ENCODE measurements around the gene DAO.
A peak's percentile ranks its signal among the peaks of the same experiment; 100 is the strongest.

Gene DAO

GRCh38 chr12:108849660-108850059 is 30.2 kb upstream of the DAO start:
- no peak overlapping the region for H3K27ac ChIP-seq (ENCODE audit: insufficient read depth in 1 of 2, low read depth in 1 of 2, low read length in 2 of 2, poor library complexity in 1 of 2, severe bottlenecking in 2 of 2)
- H3K9me3 ChIP-seq (ENCODE audit: control extremely low read depth in 1 of 5, control insufficient read depth in 4 of 5, insufficient read depth in 2 of 5, low read depth in 1 of 5, low read length in 4 of 5), result peaks cover 0 to 4% (median 0%) of the 10 kb centered on the region in 5 experiments
- ChIA-PET POLR2A (interaction anchor here (3.5 kb wide), 1 partner anchor 10 kb away, joined by 25 read pairs; no protein-coding TSS in a partner anchor), CTCF (interaction anchor here (1.1 to 5.8 kb wide), 11 partner anchors 9 to 185 kb away, joined by 3 to 54 read pairs (median 7); no protein-coding TSS in a partner anchor)
- peaks cover 4 to 43% (median 14%) of the 10 kb centered on the region in 4 experiments for H3K4me1 ChIP-seq (ENCODE audit: control extremely low read depth in 1 of 4, control insufficient read depth in 4 of 4, insufficient read depth in 4 of 4, low read length in 3 of 4)
- H3K36me3 ChIP-seq (ENCODE audit: control insufficient read depth in 4 of 4, insufficient read depth in 4 of 4, low read length in 3 of 4), result peaks cover 10 to 50% (median 26%) of the 10 kb centered on the region in 4 experiments
- no peak overlapping the region for H3K4me3 ChIP-seq (ENCODE audit: control insufficient read depth in 1 of 7, extremely low read depth in 1 of 7, insufficient read depth in 4 of 7, low read depth in 2 of 7, low read length in 6 of 7)
- H3K27me3 ChIP-seq (replicated peaks in 2 of 5; ENCODE audit: control insufficient read depth in 4 of 5, insufficient read depth in 5 of 5, low read length in 4 of 5), result no peaks in the 10 kb centered on the region
- DNase-seq, result no peak

- H3K4me3 ChIP-seq (ENCODE audit: control insufficient read depth in 1 of 7, extremely low read depth in 1 of 7, insufficient read depth in 4 of 7, low read depth in 2 of 7, low read length in 6 of 7), result no peak overlapping the region
- H3K27ac ChIP-seq (ENCODE audit: insufficient read depth in 1 of 2, low read depth in 1 of 2, low read length in 2 of 2, poor library complexity in 1 of 2, severe bottlenecking in 2 of 2), result peak overlapping the region in 1 of 2 experiments; percentile 12
- no peaks in the 10 kb centered on the region for H3K9me3 ChIP-seq (ENCODE audit: control extremely low read depth in 1 of 5, control insufficient read depth in 4 of 5, insufficient read depth in 2 of 5, low read depth in 1 of 5, low read length in 4 of 5)
- CTCF ChIA-PET, result interaction anchor here (0.8 to 5.8 kb wide), 14 partner anchors 11 to 187 kb away, joined by 3 to 54 read pairs (median 5); no protein-coding TSS in a partner anchor
- peaks cover 9 to 41% (median 20%) of the 10 kb centered on the region in 4 experiments for H3K36me3 ChIP-seq (ENCODE audit: control insufficient read depth in 4 of 4, insufficient read depth in 4 of 4, low read length in 3 of 4)
- no peaks in the 10 kb centered on the region for H3K27me3 ChIP-seq (replicated peaks in 2 of 5; ENCODE audit: control insufficient read depth in 4 of 5, insufficient read depth in 5 of 5, low read length in 4 of 5)
- H3K4me1 ChIP-seq (ENCODE audit: control extremely low read depth in 1 of 4, control insufficient read depth in 4 of 4, insufficient read depth in 4 of 4, low read length in 3 of 4), result peaks cover 4 to 49% (median 20%) of the 10 kb centered on the region in 4 experiments
- peak; percentile 78 to 87 (median 83) for DNase-seq
- POLR2A ChIA-PET, result interaction anchor here (0.6 to 3.5 kb wide), 5 partner anchors 12 to 84 kb away, joined by 3 to 25 read pairs (median 4); no protein-coding TSS in a partner anchor
- WGBS (ENCODE audit: insufficient coverage), result 30% methylated on average over 8 of the region's 9 CpGs
These were observed 28.9 kb upstream of the DAO start for GRCh38 chr12:108850854-108851573.

- CTCF ChIA-PET, result interaction anchor here (0.9 to 5.8 kb wide), 11 partner anchors 9 to 235 kb away, joined by 3 to 54 read pairs (median 3); no protein-coding TSS in a partner anchor
- WGBS (ENCODE audit: insufficient coverage), result 94% methylated on average over 8 of the region's 16 CpGs
- H3K4me3 ChIP-seq (ENCODE audit: control insufficient read depth in 1 of 7, extremely low read depth in 1 of 7, insufficient read depth in 4 of 7, low read depth in 2 of 7, low read length in 6 of 7), result no peak overlapping the region
These were observed 27.1 kb upstream of the DAO start for GRCh38 chr12:108852674-108853309.

GRCh38 chr12:108853426-108853825 is 26.5 kb upstream of the DAO start:
- ChIA-PET CTCF (interaction anchor here (1.3 to 5.8 kb wide), 4 partner anchors 14 to 41 kb away, joined by 3 to 54 read pairs (median 14); no protein-coding TSS in a partner anchor), POLR2A (no interaction called here)
- H3K4me3 ChIP-seq (ENCODE audit: control insufficient read depth in 1 of 7, extremely low read depth in 1 of 7, insufficient read depth in 4 of 7, low read depth in 2 of 7, low read length in 6 of 7), result no peak overlapping the region
- no peaks in the 10 kb centered on the region for H3K27me3 ChIP-seq (replicated peaks in 2 of 5; ENCODE audit: control insufficient read depth in 4 of 5, insufficient read depth in 5 of 5, low read length in 4 of 5)
- H3K36me3 ChIP-seq (ENCODE audit: control insufficient read depth in 4 of 4, insufficient read depth in 4 of 4, low read length in 3 of 4), result peaks cover 9 to 21% (median 11%) of the 10 kb centered on the region in 4 experiments
- no peaks in the 10 kb centered on the region for H3K9me3 ChIP-seq (ENCODE audit: control extremely low read depth in 1 of 5, control insufficient read depth in 4 of 5, insufficient read depth in 2 of 5, low read depth in 1 of 5, low read length in 4 of 5)
- DNase-seq, result no peak
- peaks cover 7 to 53% (median 35%) of the 10 kb centered on the region in 4 experiments for H3K4me1 ChIP-seq (ENCODE audit: control extremely low read depth in 1 of 4, control insufficient read depth in 4 of 4, insufficient read depth in 4 of 4, low read length in 3 of 4)
- 96% methylated on average over 6 of the region's 10 CpGs for whole genome bisulfite sequencing (ENCODE audit: insufficient coverage)
- no peak overlapping the region for H3K27ac ChIP-seq (ENCODE audit: insufficient read depth in 1 of 2, low read depth in 1 of 2, low read length in 2 of 2, poor library complexity in 1 of 2, severe bottlenecking in 2 of 2)

More at GRCh38 chr12:108852674-108853309, 27.1 kb upstream of the DAO start:
- H3K4me1 ChIP-seq (ENCODE audit: control extremely low read depth in 1 of 4, control insufficient read depth in 4 of 4, insufficient read depth in 4 of 4, low read length in 3 of 4), result peaks cover 4 to 50% (median 31%) of the 10 kb centered on the region in 4 experiments
- no peak overlapping the region for H3K27ac ChIP-seq (ENCODE audit: insufficient read depth in 1 of 2, low read depth in 1 of 2, low read length in 2 of 2, poor library complexity in 1 of 2, severe bottlenecking in 2 of 2)
- no peaks in the 10 kb centered on the region for H3K27me3 ChIP-seq (replicated peaks in 2 of 5; ENCODE audit: control insufficient read depth in 4 of 5, insufficient read depth in 5 of 5, low read length in 4 of 5)
- peaks cover 9 to 27% (median 14%) of the 10 kb centered on the region in 4 experiments for H3K36me3 ChIP-seq (ENCODE audit: control insufficient read depth in 4 of 4, insufficient read depth in 4 of 4, low read length in 3 of 4)
- H3K9me3 ChIP-seq (ENCODE audit: control extremely low read depth in 1 of 5, control insufficient read depth in 4 of 5, insufficient read depth in 2 of 5, low read depth in 1 of 5, low read length in 4 of 5), result no peaks in the 10 kb centered on the region
- no peak for DNase-seq
- POLR2A ChIA-PET, result no interaction called here

- H3K27me3 ChIP-seq (replicated peaks in 2 of 5; ENCODE audit: control insufficient read depth in 4 of 5, insufficient read depth in 5 of 5, low read length in 4 of 5), result peaks cover 0 to 2% (median 0%) of the 10 kb centered on the region in 5 experiments
- CTCF ChIA-PET, result interaction anchor here (3.9 kb wide), 1 partner anchor 31 kb away, joined by 23 read pairs; no protein-coding TSS in a partner anchor
- POLR2A ChIA-PET, result no interaction called here
- no peaks in the 10 kb centered on the region for H3K9me3 ChIP-seq (ENCODE audit: control extremely low read depth in 1 of 5, control insufficient read depth in 4 of 5, insufficient read depth in 2 of 5, low read depth in 1 of 5, low read length in 4 of 5)
- peaks cover 9 to 59% (median 41%) of the 10 kb centered on the region in 4 experiments for H3K4me1 ChIP-seq (ENCODE audit: control extremely low read depth in 1 of 4, control insufficient read depth in 4 of 4, insufficient read depth in 4 of 4, low read length in 3 of 4)
- peak overlapping the region; percentile 40 to 76 for H3K27ac ChIP-seq (ENCODE audit: insufficient read depth in 1 of 2, low read depth in 1 of 2, low read length in 2 of 2, poor library complexity in 1 of 2, severe bottlenecking in 2 of 2)
- 100% methylated on average over 1 of the region's 1 CpG for WGBS (ENCODE audit: insufficient coverage)
- no peak overlapping the region for H3K4me3 ChIP-seq (ENCODE audit: control insufficient read depth in 1 of 7, extremely low read depth in 1 of 7, insufficient read depth in 4 of 7, low read depth in 2 of 7, low read length in 6 of 7)
- H3K36me3 ChIP-seq (ENCODE audit: control insufficient read depth in 4 of 4, insufficient read depth in 4 of 4, low read length in 3 of 4), result peaks cover 4 to 15% (median 5%) of the 10 kb centered on the region in 4 experiments
- peak in 2 of 3 donors; percentile 47 to 51 for DNase-seq
These were observed 25.9 kb upstream of the DAO start for GRCh38 chr12:108853981-108854446.

GRCh38 chr12:108854451-108855283 is 25.2 kb upstream of the DAO start:
- peak overlapping the region; percentile 40 to 76 for H3K27ac ChIP-seq (ENCODE audit: insufficient read depth in 1 of 2, low read depth in 1 of 2, low read length in 2 of 2, poor library complexity in 1 of 2, severe bottlenecking in 2 of 2)
- peaks cover 11 to 62% (median 47%) of the 10 kb centered on the region in 4 experiments for H3K4me1 ChIP-seq (ENCODE audit: control extremely low read depth in 1 of 4, control insufficient read depth in 4 of 4, insufficient read depth in 4 of 4, low read length in 3 of 4)
- 56% methylated on average over 7 of the region's 13 CpGs for WGBS (ENCODE audit: insufficient coverage)
- no peak overlapping the region for H3K4me3 ChIP-seq (ENCODE audit: control insufficient read depth in 1 of 7, extremely low read depth in 1 of 7, insufficient read depth in 4 of 7, low read depth in 2 of 7, low read length in 6 of 7)
- H3K36me3 ChIP-seq (ENCODE audit: control insufficient read depth in 4 of 4, insufficient read depth in 4 of 4, low read length in 3 of 4), result peaks cover 3 to 13% (median 4%) of the 10 kb centered on the region in 4 experiments
- peaks cover 0 to 2% (median 0%) of the 10 kb centered on the region in 5 experiments for H3K27me3 ChIP-seq (replicated peaks in 2 of 5; ENCODE audit: control insufficient read depth in 4 of 5, insufficient read depth in 5 of 5, low read length in 4 of 5)
- peak in 2 of 3 donors; percentile 61 to 71 for DNase-seq
- CTCF ChIA-PET, result no interaction called here
- POLR2A ChIA-PET, result no interaction called here
- H3K9me3 ChIP-seq (ENCODE audit: control extremely low read depth in 1 of 5, control insufficient read depth in 4 of 5, insufficient read depth in 2 of 5, low read depth in 1 of 5, low read length in 4 of 5), result no peaks in the 10 kb centered on the region

Data from common myeloid progenitor, CD34-positive (primary cell).